ENCODE measurements around the gene PLK1.

Gene PLK1

DNA sequence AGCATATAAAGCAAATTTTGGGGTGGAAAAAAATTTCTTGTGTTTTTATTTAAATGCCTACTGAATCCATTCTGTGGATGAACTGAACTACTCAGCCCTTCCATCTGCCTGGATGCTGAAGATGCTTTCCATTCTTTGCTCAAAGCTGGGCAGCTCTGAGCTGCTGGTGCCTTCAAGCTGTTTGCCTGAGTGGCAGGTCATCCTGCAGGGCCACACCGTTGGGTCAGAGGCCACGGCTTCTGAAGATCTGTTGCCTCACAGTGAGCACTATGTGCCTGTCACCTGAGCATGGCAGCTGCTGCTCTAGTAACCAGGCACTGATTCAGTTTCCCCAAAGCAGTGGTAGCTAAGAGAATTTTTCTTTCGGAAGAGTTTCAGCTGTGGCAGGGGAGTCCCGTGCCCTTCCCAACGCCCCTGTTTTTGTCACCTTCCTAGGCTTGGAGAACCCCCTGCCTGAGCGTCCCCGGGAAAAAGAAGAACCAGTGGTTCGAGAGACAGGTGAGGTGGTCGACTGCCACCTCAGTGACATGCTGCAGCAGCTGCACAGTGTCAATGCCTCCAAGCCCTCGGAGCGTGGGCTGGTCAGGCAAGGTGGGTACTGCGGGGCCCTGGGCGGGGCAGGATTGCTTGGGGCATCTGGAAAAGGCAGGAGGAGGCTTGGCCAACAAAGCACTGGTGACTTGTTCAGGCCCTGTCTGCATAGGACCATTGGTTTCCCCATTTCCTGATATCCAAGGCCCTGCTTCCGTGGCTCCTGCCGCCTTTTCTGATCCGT, 8.5 kb downstream of the PLK1 start:
- H3K4me3 ChIP-seq (ENCODE audit: low read depth, low read length) = no peak overlapping the region
- H3K36me3 ChIP-seq = peaks cover 88% of the 10 kb centered on the region
- H3K4me1 ChIP-seq = no peaks in the 10 kb centered on the region
- H3K27me3 ChIP-seq = no peaks in the 10 kb centered on the region
- no peak for DNase-seq
- TF ChIP-seq, protein P1, sequence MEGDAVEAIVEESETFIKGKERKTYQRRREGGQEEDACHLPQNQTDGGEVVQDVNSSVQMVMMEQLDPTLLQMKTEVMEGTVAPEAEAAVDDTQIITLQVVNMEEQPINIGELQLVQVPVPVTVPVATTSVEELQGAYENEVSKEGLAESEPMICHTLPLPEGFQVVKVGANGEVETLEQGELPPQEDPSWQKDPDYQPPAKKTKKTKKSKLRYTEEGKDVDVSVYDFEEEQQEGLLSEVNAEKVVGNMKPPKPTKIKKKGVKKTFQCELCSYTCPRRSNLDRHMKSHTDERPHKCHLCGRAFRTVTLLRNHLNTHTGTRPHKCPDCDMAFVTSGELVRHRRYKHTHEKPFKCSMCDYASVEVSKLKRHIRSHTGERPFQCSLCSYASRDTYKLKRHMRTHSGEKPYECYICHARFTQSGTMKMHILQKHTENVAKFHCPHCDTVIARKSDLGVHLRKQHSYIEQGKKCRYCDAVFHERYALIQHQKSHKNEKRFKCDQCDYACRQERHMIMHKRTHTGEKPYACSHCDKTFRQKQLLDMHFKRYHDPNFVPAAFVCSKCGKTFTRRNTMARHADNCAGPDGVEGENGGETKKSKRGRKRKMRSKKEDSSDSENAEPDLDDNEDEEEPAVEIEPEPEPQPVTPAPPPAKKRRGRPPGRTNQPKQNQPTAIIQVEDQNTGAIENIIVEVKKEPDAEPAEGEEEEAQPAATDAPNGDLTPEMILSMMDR (IDR thresholded peaks at IDR 0.05; ENCODE audit: low read depth, low read length) = no peak
- H3K9me3 ChIP-seq = no peaks in the 10 kb centered on the region

DNA sequence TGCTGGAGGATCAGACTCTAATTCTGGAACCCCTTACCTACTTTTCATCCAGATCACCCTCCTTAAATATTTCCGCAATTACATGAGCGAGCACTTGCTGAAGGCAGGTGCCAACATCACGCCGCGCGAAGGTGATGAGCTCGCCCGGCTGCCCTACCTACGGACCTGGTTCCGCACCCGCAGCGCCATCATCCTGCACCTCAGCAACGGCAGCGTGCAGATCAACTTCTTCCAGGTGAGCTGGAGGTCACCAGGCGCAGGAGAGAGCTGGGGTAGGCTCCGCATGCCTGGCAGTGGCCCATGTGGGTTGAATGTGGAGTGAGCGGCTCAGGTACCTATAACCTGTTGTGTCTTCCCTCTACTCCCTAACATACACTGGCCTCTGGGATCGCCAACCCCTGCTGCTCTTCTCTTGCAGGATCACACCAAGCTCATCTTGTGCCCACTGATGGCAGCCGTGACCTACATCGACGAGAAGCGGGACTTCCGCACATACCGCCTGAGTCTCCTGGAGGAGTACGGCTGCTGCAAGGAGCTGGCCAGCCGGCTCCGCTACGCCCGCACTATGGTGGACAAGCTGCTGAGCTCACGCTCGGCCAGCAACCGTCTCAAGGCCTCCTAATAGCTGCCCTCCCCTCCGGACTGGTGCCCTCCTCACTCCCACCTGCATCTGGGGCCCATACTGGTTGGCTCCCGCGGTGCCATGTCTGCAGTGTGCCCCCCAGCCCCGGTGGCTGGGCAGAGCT, 10.9 kb downstream of the PLK1 start:
- Histone ChIP-seq H3K4me1 (no peaks in the 10 kb centered on the region), H3K9me3 (no peaks in the 10 kb centered on the region), H3K4me3 (ENCODE audit: low read depth, low read length) (no peak overlapping the region), H3K27me3 (no peaks in the 10 kb centered on the region), H3K36me3 (peaks cover 71% of the 10 kb centered on the region)
- no peak for DNase-seq
- TF ChIP-seq, protein P1 (IDR thresholded peaks at IDR 0.05; ENCODE audit: low read depth, low read length) = no peak

DNA sequence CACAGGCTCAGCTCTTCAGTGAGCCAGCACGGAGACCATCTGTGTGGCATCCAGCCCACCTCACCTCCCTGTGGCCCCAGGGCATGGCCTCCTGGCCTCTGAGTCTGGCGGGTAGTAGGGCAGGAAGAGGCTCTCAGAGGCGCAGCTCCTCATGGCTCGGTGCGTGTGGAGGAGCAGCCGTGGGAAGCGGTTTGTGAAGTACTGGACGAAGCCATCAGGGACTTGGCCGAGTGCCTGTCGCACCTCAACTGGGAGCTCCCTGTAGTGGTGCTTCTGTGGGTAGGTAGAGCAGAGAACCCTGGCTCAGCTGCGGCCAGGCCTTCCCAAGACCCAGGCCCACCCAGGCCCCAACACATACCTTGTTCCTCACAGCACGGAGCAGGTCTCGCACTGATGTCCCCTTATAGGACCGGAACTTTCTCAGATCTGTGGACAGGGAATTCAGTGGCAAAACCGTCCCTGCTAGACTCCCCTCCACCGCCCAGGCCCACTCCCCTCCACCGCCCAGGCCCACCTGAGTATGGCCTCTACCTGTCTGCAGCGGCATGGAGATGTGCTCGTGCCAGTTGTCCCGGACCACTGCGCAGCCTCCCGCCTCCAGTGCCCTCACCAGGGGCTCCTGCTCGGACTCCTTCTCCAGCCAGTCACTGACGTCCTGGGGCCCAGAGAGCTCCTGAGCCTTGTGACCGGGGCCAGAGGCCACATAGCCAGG, 12.2 kb downstream of the PLK1 start:
- no peaks in the 10 kb centered on the region for H3K27me3 ChIP-seq

DNA sequence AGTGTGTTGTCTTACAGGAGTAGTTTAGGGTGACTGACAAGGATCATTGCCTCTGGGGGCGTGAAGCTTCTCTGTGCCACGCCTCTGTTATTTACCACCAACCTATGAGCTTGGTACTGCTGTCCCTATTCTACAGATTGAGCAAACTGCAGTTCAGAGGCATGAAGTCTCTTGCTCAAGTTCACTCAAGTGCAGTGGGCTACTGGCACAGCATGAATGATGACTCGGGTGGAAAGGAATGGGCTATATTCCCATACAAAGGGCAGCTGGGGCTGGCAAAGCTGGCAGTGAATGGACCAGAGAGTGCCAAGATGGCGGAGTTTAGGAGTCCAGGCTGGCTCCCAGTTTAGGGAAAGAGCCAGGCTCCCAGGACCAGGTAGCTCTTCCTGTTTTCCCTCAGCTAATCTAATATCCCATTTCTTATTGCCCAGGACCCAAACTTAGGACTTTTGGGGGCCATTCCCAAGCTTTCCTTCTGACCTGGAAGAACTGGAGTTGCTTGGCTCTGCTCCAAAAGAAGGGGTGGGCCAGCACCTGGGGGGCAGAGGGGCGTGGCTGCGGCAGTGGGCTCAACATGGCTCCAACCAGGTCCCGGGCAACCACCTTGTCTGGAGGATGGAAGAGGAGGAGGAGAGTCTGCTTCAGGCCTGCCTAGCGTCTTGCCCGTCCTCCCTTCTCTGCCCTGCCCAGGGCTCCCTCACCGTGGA, 12.9 kb downstream of the PLK1 start:
- Histone ChIP-seq H3K4me3 (ENCODE audit: low read depth, low read length) (no peak overlapping the region), H3K4me1 (no peaks in the 10 kb centered on the region), H3K27me3 (no peaks in the 10 kb centered on the region), H3K36me3 (peaks cover 57% of the 10 kb centered on the region), H3K9me3 (no peaks in the 10 kb centered on the region)
- TF ChIP-seq, protein P1 (IDR thresholded peaks at IDR 0.05; ENCODE audit: low read depth, low read length) = no peak
- DNase-seq = no peak

More for the DNA sequence above, 12.2 kb downstream of the PLK1 start:
- H3K36me3 ChIP-seq = peaks cover 63% of the 10 kb centered on the region
- H3K4me3 ChIP-seq (ENCODE audit: low read depth, low read length) = no peak overlapping the region
- TF ChIP-seq, protein P1 (IDR thresholded peaks at IDR 0.05; ENCODE audit: low read depth, low read length) = no peak
- no peaks in the 10 kb centered on the region for H3K9me3 ChIP-seq
- no peaks in the 10 kb centered on the region for H3K4me1 ChIP-seq
- DNase-seq = no peak

DNA sequence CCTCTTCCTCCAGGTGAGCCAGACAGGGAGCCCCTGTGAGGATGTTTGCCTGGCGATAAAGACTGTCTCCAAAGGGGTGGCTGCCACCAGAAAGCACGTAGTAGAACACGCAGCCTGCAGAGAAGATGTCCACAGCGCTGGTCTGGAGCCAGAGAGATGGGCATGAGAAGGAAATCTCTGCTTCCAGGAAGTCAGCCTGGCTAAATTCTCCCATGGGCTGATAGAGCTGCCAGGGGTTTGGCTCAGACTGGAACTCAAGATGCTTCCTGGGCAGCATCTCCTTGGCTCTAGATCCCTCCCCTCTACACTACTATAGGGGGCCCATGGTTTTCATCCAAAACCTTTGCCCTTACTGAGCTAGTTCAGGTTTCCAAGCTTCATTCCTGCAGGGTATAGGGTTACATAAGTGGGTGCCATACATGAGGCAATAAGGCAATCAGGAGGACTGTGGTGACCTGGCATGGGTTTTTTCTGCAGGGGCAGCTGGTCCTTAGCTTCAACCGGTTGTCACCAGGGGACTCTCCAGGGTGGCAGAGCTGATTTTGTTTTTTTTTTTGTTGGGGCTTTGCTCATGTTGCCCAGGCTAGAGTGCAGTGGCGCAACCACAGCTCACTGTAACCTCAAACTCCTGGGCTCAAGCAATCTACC, 13.6 kb downstream of the PLK1 start:
- H3K4me3 ChIP-seq (ENCODE audit: low read depth, low read length) = no peak overlapping the region
- no peaks in the 10 kb centered on the region for H3K27me3 ChIP-seq
- no peaks in the 10 kb centered on the region for H3K9me3 ChIP-seq
- TF ChIP-seq, protein P1 (IDR thresholded peaks at IDR 0.05; ENCODE audit: low read depth, low read length) = no peak
- no peaks in the 10 kb centered on the region for H3K4me1 ChIP-seq
- no peak for DNase-seq
- peaks cover 51% of the 10 kb centered on the region for H3K36me3 ChIP-seq
